Kidney (tissue), 14 donors: ENCODE data around the gene PSMD1. TPM values are rescaled to one million over a fixed set of nuclear protein-coding genes. Genes with fewer than 3 reads are reported as not detected.

ENCODE experiments used
- DNase-seq, 5 donors: peaks; one replicate each; pipeline ENCODE4 v3.0.0-alpha.2; 2013 to 2020
- FAIRE-seq: peaks from 2 replicates; lab custom pipeline; 2012; peaks lifted over from hg19 to GRCh38; lab: Jason Lieb, UNC
- H3K27ac ChIP-seq, 2 donors: one replicate each; pipeline ENCODE4 v1.7.0; 2013; ENCODE audit warnings: low read depth in 2 of 2, low read length in 2 of 2, inconsistent platforms in 1 of 2
- H3K27me3 ChIP-seq: one replicate; pipeline ENCODE4 v1.7.1; 2013; ENCODE audit warnings: low read length, inconsistent platforms; ENCODE audit not compliant: control insufficient read depth, insufficient read depth
- H3K36me3 ChIP-seq, 3 donors: one replicate each; pipeline versions ENCODE4 v1.7.0 to v1.7.1; 2013; ENCODE audit warnings: low read length in 3 of 3, control low read depth in 1 of 3, inconsistent platforms in 1 of 3; ENCODE audit not compliant: insufficient read depth in 3 of 3, control insufficient read depth in 2 of 3
- H3K4me1 ChIP-seq, 3 donors: one replicate each; pipeline versions ENCODE4 v1.7.0 to v1.7.1; 2013; ENCODE audit warnings: low read length in 3 of 3, inconsistent platforms in 1 of 3, low read depth in 1 of 3; ENCODE audit not compliant: control insufficient read depth in 2 of 3, insufficient read depth in 2 of 3
- H3K4me3 ChIP-seq, 3 donors: one replicate each; pipeline versions ENCODE4 v1.7.0 to v1.8.1; 2013; ENCODE audit warnings: low read length in 3 of 3, control low read depth in 1 of 3, inconsistent platforms in 1 of 3
- H3K9ac ChIP-seq, 3 donors: one replicate each; pipeline versions ENCODE4 v1.7.0 to v1.7.1; 2013; ENCODE audit warnings: low read length in 3 of 3, control low read depth in 1 of 3, inconsistent platforms in 1 of 3
- H3K9me3 ChIP-seq, 3 donors: one replicate each; pipeline versions ENCODE4 v1.7.0 to v1.7.1; 2013; ENCODE audit warnings: low read length in 3 of 3, control low read depth in 1 of 3, inconsistent platforms in 1 of 3; ENCODE audit not compliant: control insufficient read depth in 2 of 3, insufficient read depth in 1 of 3
- CTCF ChIP-seq: IDR thresholded peaks from 3 replicates; pipeline ENCODE4 v1.5.1; 2012; ENCODE audit warnings: mild to moderate bottlenecking, moderate library complexity, borderline replicate concordance; ENCODE audit not compliant: insufficient read depth; ENCODE audit errors: extremely low read depth
- intact Hi-C: fragments of 100-400 bp; cut with DNase I; formaldehyde crosslinking; loops from one replicate; pipeline ENCODE4 v1.11.1; 2022
- polyA plus RNA-seq: library from polyadenylated mRNA; stranded (reverse); fragments of 350-450 nt; fragmentation: Illumina TruSeq; extraction: RNeasy Lipid Tissue Mini Kit (QIAGEN cat#74804); gene quantifications from one replicate; pipeline ENCODE4 v1.2.3, GENCODE V29; 2014; ENCODE audit warnings: low read depth, low replicate concordance; ENCODE audit not compliant: insufficient read depth
- total RNA-seq: library from RNA; stranded (reverse); fragmentation: NEBNext Ultra II Directional; extraction: Animal tissue kit (Norgen Biotek cat#: 25700); gene quantifications from one replicate; pipeline ENCODE4 v1.2.1, GENCODE V29; 2021
- donor health status: control.
- donor health status: control.
- donor health status: control.
- donor health status: control.
- donor health status: control.
- donor health status: DM: yes; HTN: yes; CAD: no.
- donor health status: Normal renal cell carcinoma (clear cell type).

PSMD1 gene
- total and polyA plus RNA-seq, 2 donors from 2014 or later = 75.6 to 95.4 TPM

- no peak overlapping the region for H3K9ac ChIP-seq
- intact Hi-C loops = no loop called here
- no peak overlapping the region for H3K4me3 ChIP-seq
- H3K9me3 ChIP-seq = no peaks in the 10 kb centered on the region
- no peaks in the 10 kb centered on the region for H3K36me3 ChIP-seq
- FAIRE-seq = no peak
- no peaks in the 10 kb centered on the region for H3K27me3 ChIP-seq
- H3K27ac ChIP-seq = no peak overlapping the region
- DNase-seq = no peak
- no peak for TF ChIP-seq CTCF
- H3K4me1 ChIP-seq = peaks cover 0 to 2% (median 2%) of the 10 kb centered on the region in 3 donors
Measured at GRCh38 chr2:231127936-231128335, 71.3 kb downstream of the PSMD1 start.

GRCh38 chr2:231128541-231128940 is 71.9 kb downstream of the PSMD1 start:
- Histone ChIP-seq H3K4me1 (peaks cover 0 to 4% (median 2%) of the 10 kb centered on the region in 3 donors), H3K9me3 (no peaks in the 10 kb centered on the region), H3K36me3 (no peaks in the 10 kb centered on the region), H3K4me3 (no peak overlapping the region), H3K9ac (no peak overlapping the region), H3K27ac (peak overlapping the region in 1 of 2 donors; percentile 5), H3K27me3 (no peaks in the 10 kb centered on the region)
- FAIRE-seq (no peak), DNase-seq (no peak)
- no peak for TF ChIP-seq CTCF
- intact Hi-C loops = no loop called here

- FAIRE-seq = no peak
- Histone ChIP-seq H3K4me1 (peaks cover 0 to 4% (median 2%) of the 10 kb centered on the region in 3 donors), H3K9me3 (no peaks in the 10 kb centered on the region), H3K9ac (no peak overlapping the region), H3K36me3 (no peaks in the 10 kb centered on the region), H3K27me3 (no peaks in the 10 kb centered on the region), H3K4me3 (no peak overlapping the region), H3K27ac (no peak overlapping the region)
- TF ChIP-seq CTCF = no peak
- no peak for DNase-seq
- intact Hi-C loops = no loop called here
Measured at GRCh38 chr2:231129216-231129615, 72.5 kb downstream of the PSMD1 start.

- peak overlapping the region in 1 of 3 donors; percentile 3 for H3K9ac ChIP-seq
- no peak overlapping the region for H3K27ac ChIP-seq
- H3K27me3 ChIP-seq = no peaks in the 10 kb centered on the region
- H3K36me3 ChIP-seq = no peaks in the 10 kb centered on the region
- H3K9me3 ChIP-seq = no peaks in the 10 kb centered on the region
- DNase-seq (no peak), FAIRE-seq (no peak)
- H3K4me3 ChIP-seq = no peak overlapping the region
- peaks cover 0 to 8% (median 5%) of the 10 kb centered on the region in 3 donors for H3K4me1 ChIP-seq
- intact Hi-C loops = no loop called here
- TF ChIP-seq CTCF = no peak
Measured at GRCh38 chr2:231130336-231131056, 73.8 kb downstream of the PSMD1 start.
